Ovary (tissue), 9 donors: ENCODE measurements around the gene LBH. TPM values are rescaled to one million over a fixed set of nuclear protein-coding genes. Genes with fewer than 3 reads are reported as not detected.

Source experiments
- DNase-seq, 5 donors: peaks; one replicate each; pipeline ENCODE4 v3.0.0-alpha.2; 2019 to 2020
- H3K27ac ChIP-seq, 2 donors: fragments of 200-600 bp; one replicate each; pipeline versions ENCODE4 v1.5.1 to v1.8.0; 2019 to 2022
- H3K27me3 ChIP-seq: fragments of 200-600 bp; one replicate; pipeline ENCODE4 v1.8.0; 2022
- H3K36me3 ChIP-seq: fragments of 200-600 bp; sonication (generic); one replicate; pipeline ENCODE4 v1.5.1; 2019
- H3K4me1 ChIP-seq: one replicate; pipeline ENCODE4 v1.8.1; 2013; ENCODE audit warnings: mild to moderate bottlenecking, moderate library complexity; ENCODE audit not compliant: insufficient read depth
- H3K4me3 ChIP-seq: fragments of 200-600 bp; sonication (generic); one replicate; pipeline ENCODE4 v1.5.1; 2017
- H3K9me3 ChIP-seq, 2 donors: fragments of 200-600 bp in 1 of 2; sonication (generic) in 1 of 2; one replicate each; pipeline versions ENCODE4 v1.5.1 to v1.8.1; 2013 to 2019; ENCODE audit warnings: mild to moderate bottlenecking in 1 of 2, moderate library complexity in 1 of 2
- EP300 ChIP-seq: sonication (generic); formaldehyde crosslinking; IDR thresholded peaks from one replicate; pipeline ENCODE4 v1.6.1; 2017; ENCODE audit warnings: antibody characterized with exemption
- POLR2A ChIP-seq: fragments of 450-650 bp; IDR thresholded peaks from one replicate; pipeline ENCODE4 v1.6.1; 2017; ENCODE audit warnings: antibody characterized with exemption, mild to moderate bottlenecking, moderate library complexity
- WGBS, 3 donors: extraction: QIAGEN DNeasy Blood & Tissue Kit in 1 of 3; methylation state at CpG; one replicate each; pipeline versions ENCODE4 v1.1.5 to v1.1.7; 2013 to 2017; 5-methylcytosine and 5-hydroxymethylcytosine counted together
- intact Hi-C, 4 donors: fragments of 100-400 bp; cut with DNase I; formaldehyde crosslinking; loops; one replicate each; pipeline versions ENCODE4 v1.11.0 to v1.15.1; 2022 to 2023
- polyA plus RNA-seq, 2 donors: library from polyadenylated mRNA; stranded (reverse); fragments of 200-250 nt in 1 of 2; fragments of 350-450 nt in 1 of 2; fragmentation: Illumina TruSeq in 1 of 2; extraction: RNeasy Lipid Tissue Mini Kit (QIAGEN cat#74804) in 1 of 2; gene quantifications; one replicate each; pipeline ENCODE4 v1.2.3, GENCODE V29; 2013 to 2014
- total RNA-seq, 7 donors: library from RNA; depleted of rRNA in 2 of 7; stranded (reverse); fragments of >200 nt in 2 of 7; fragmentation: NEBNext Ultra II Directional in 3 of 7; extraction: Animal tissue kit (Norgen Biotek cat#: 25700) in 3 of 7; gene quantifications; one replicate each; pipeline versions ENCODE4 v1.1.0 to v1.2.4, GENCODE V29; 2016 to 2023
- TF ChIP-seq, protein P1 (sequence below), 3 donors: fragments of 450-650 bp in 2 of 3; fragments of 200-600 bp in 1 of 3; IDR thresholded peaks; one replicate each; pipeline versions ENCODE4 v1.5.1 to v1.8.0; 2016 to 2022; ENCODE audit warnings: antibody characterized with exemption in 3 of 3, mild to moderate bottlenecking in 1 of 3
- donor health status: DM: no; HTN: no; CAD: no; lungs with moderate emphysema.
- donor health status: DM: no; HTN: no; CAD: no.
- donor health status: Bipolar disorder and iron deficiency.
- donor health status: DM: yes; HTN: yes; CAD: no.
- donor health status: DM: no; HTN: no; CAD: no.
- donor health status: DM: yes; HTN: yes; CAD: no.

LBH gene
- total and polyA plus RNA-seq, 9 donors: 50.4 to 260 (median 110) TPM

DNA sequence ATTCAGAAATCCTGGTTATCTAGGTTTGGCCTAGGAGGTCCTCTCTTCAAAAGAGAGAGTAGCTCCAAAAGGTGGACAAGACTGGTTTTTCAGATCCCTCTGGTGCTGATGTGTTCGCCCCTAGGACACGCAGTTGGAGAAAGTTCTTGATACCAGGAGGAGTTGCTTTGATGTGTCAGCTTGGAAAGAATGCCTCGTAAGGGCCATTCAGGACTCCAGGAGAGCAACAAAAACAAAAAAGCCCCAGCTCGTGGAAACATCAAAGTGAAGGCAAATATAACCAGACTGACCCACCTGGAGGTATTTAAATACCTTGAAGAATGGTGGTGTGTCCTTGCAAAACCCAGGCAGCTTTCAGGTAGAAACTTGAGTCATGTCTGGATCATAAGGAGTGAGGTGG lies 12.5 kb upstream of the LBH start:
- Histone ChIP-seq H3K4me3 (no peak overlapping the region), H3K4me1 (no peaks in the 10 kb centered on the region), H3K9me3 (no peaks in the 10 kb centered on the region), H3K27ac (no peak overlapping the region), H3K27me3 (no peaks in the 10 kb centered on the region), H3K36me3 (no peaks in the 10 kb centered on the region)
- TF ChIP-seq, protein P1, sequence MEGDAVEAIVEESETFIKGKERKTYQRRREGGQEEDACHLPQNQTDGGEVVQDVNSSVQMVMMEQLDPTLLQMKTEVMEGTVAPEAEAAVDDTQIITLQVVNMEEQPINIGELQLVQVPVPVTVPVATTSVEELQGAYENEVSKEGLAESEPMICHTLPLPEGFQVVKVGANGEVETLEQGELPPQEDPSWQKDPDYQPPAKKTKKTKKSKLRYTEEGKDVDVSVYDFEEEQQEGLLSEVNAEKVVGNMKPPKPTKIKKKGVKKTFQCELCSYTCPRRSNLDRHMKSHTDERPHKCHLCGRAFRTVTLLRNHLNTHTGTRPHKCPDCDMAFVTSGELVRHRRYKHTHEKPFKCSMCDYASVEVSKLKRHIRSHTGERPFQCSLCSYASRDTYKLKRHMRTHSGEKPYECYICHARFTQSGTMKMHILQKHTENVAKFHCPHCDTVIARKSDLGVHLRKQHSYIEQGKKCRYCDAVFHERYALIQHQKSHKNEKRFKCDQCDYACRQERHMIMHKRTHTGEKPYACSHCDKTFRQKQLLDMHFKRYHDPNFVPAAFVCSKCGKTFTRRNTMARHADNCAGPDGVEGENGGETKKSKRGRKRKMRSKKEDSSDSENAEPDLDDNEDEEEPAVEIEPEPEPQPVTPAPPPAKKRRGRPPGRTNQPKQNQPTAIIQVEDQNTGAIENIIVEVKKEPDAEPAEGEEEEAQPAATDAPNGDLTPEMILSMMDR (IDR thresholded peaks at IDR 0.05): no peak
- TF ChIP-seq POLR2A (no peak), EP300 (no peak)
- WGBS, 3 donors: 91 to 94% (median 92%) methylated on average over 4 of the region's 4 CpGs
- no peak for DNase-seq
- intact Hi-C loops: loop anchor here in 1 of 4 donors (10.0 kb wide), 1 partner anchor 54 kb away; no protein-coding TSS in a partner anchor

DNA sequence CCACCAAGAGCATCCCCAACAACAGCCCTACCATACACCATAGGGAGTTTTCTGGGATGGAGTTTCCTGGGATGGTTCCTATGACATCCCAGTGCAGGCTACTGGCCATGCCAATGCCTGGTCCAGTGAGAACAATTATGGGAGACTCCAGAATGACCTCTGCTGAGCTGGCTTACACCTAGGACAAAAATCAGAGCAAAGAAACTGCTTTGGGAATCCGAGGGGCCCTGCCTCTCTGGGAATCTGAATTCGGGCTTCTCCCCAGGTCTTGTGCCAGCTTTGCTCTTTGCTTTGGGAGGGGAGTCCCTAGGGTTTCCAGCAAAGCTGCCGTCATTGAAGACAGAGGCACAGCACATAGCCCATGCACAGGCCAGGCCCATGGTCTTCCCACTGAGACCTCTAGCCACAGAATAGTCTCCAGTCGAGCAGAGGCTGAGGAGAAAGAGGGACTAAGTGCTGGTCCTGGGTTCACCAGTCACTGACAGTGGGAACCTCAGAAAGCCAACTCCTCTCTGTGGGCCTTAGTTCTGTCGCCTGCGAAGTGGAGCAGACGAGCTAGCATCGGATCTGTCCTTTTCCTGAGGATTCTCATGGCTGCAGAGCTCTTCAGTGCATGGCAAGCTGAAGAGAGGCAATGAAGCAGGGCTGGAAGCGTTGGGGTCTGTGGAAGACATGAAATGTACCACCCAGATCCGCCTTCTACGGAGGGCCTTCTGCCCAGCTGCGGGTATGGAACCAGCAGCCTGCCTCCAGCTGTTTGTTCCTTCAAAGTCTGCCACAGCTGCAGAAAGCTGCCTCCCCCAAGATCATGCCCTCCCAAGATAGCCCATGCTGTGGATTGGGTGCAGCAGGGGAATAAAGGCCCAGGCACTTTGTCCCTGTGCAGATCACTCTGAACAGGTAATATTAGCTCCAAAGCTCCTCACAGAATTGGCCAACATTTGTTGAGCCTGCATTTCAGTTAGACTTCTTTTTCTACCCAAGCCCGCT lies 11.2 kb upstream of the LBH start:
- no peak overlapping the region for H3K4me3 ChIP-seq
- H3K27ac ChIP-seq: no peak overlapping the region
- no peak for TF ChIP-seq POLR2A
- TF ChIP-seq, protein P1 (IDR thresholded peaks at IDR 0.05): no peak
- TF ChIP-seq EP300: no peak
- no peaks in the 10 kb centered on the region for H3K9me3 ChIP-seq
- DNase-seq: peak in 1 of 5 donors; percentile 3
- peaks cover 2% of the 10 kb centered on the region for H3K4me1 ChIP-seq
- H3K36me3 ChIP-seq: no peaks in the 10 kb centered on the region
- intact Hi-C loops: loop anchor here in 1 of 4 donors (10.0 kb wide), 1 partner anchor 55 kb away; no protein-coding TSS in a partner anchor
- 83 to 95% (median 88%) methylated on average over 13 of the region's 13 CpGs for WGBS, 3 donors
- H3K27me3 ChIP-seq: no peaks in the 10 kb centered on the region

DNA sequence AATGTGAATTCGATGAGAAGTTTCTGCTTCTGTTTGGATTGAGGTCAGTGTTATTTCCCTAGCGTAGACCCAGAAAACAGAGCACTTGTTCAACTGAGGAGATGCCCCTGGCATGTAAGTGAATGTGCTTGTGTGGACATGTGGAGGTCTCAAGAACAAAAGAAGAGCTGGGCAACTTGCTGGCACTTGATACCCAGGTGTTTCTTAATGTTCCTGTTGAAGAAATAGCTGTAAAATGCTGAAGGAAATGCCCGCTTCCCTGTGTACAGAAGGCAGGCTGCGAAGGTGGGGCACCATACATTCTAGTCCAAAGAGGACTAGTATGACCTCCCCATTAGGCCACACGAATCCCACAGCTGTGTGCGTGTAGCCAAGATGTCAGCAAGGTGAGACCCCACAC lies 9.8 kb upstream of the LBH start:
- DNase-seq: no peak
- H3K36me3 ChIP-seq: no peaks in the 10 kb centered on the region
- TF ChIP-seq POLR2A: no peak
- no peak for TF ChIP-seq EP300
- TF ChIP-seq, protein P1 (IDR thresholded peaks at IDR 0.05): no peak

DNA sequence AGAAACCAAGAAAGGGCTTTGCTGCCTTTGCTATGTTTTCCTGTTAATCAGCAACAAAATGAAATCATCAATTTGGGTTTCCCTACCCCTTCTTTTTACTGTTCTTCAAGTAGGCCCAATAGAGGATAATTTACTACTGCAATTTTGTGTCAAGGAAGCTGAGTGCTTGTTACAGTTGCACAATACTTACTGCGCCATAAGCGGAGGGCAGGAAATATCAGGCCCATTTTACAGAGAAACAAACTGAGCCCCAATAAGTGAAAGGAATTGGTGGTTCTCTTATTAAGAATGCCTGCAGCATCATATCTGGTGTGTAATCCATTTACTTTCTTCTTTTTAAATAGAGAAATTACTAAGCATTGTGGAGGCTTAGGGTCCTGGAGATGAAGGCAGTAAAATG lies 9.3 kb upstream of the LBH start:
- no peaks in the 10 kb centered on the region for H3K36me3 ChIP-seq
- no peak overlapping the region for H3K27ac ChIP-seq
- peaks cover 9% of the 10 kb centered on the region for H3K4me1 ChIP-seq
- no peaks in the 10 kb centered on the region for H3K27me3 ChIP-seq
- intact Hi-C loops: no loop called here
- 93 to 100% (median 98%) methylated on average over 2 of the region's 2 CpGs for WGBS, 3 donors
- H3K4me3 ChIP-seq: no peak overlapping the region
- no peak for TF ChIP-seq EP300
- TF ChIP-seq POLR2A: no peak
- TF ChIP-seq, protein P1 (IDR thresholded peaks at IDR 0.05): no peak
- no peak for DNase-seq
- H3K9me3 ChIP-seq: no peaks in the 10 kb centered on the region

More for the DNA sequence above, 9.8 kb upstream of the LBH start:
- H3K4me3 ChIP-seq: no peak overlapping the region
- WGBS, 3 donors: 88 to 94% (median 93%) methylated on average over 6 of the region's 6 CpGs
- intact Hi-C loops: no loop called here
- H3K27me3 ChIP-seq: no peaks in the 10 kb centered on the region
- H3K9me3 ChIP-seq: no peaks in the 10 kb centered on the region
- H3K4me1 ChIP-seq: peaks cover 9% of the 10 kb centered on the region
- H3K27ac ChIP-seq: no peak overlapping the region
